Psoas muscle (tissue), 8 donors: ENCODE results near the gene HOXA6. TPM values are rescaled to one million over a fixed set of nuclear protein-coding genes. Genes with fewer than 3 reads are reported as not detected.

Source experiments
- ATAC-seq, 4 donors: fragments of 200-7000 bp; cut with Tn5 transposase; one replicate each; pipeline ENCODE4 v1.9.1; 2020; ENCODE audit warnings: moderate library complexity in 3 of 4, mild to moderate bottlenecking in 2 of 4
- DNase-seq, 2 donors: peaks; one replicate each; pipeline ENCODE4 v3.0.0-alpha.2; 2020
- H3K27ac ChIP-seq: fragments of 200-600 bp; one replicate; pipeline ENCODE4 v1.8.0; 2022
- H3K27me3 ChIP-seq, 3 donors: fragments of 200-600 bp in 1 of 3; one replicate each; pipeline versions ENCODE4 v1.6.1 to v1.8.0; 2013 to 2022; ENCODE audit warnings: low read length in 2 of 3, mild to moderate bottlenecking in 2 of 3, moderate library complexity in 1 of 3; ENCODE audit not compliant: insufficient read depth in 3 of 3
- H3K36me3 ChIP-seq, 2 donors: fragments of 200-600 bp in 1 of 2; one replicate each; pipeline versions ENCODE4 v1.6.1 to v1.8.0; 2013 to 2022; ENCODE audit warnings: low read depth in 1 of 2, mild to moderate bottlenecking in 1 of 2, moderate library complexity in 1 of 2; ENCODE audit not compliant: insufficient read depth in 1 of 2
- H3K4me1 ChIP-seq: fragments of 200-600 bp; one replicate; pipeline ENCODE4 v1.8.0; 2022
- H3K4me3 ChIP-seq: fragments of 200-600 bp; one replicate; pipeline ENCODE4 v1.8.0; 2022; ENCODE audit warnings: mild to moderate bottlenecking
- H3K9me3 ChIP-seq: fragments of 200-600 bp; one replicate; pipeline ENCODE4 v1.8.0; 2022
- CTCF ChIP-seq: fragments of 200-600 bp; IDR thresholded peaks from one replicate; pipeline ENCODE4 v1.8.0; 2022; ENCODE audit warnings: antibody characterized with exemption
- WGBS, 3 donors: extraction: QIAGEN DNeasy Blood & Tissue Kit; methylation state at CpG; one replicate each; pipeline versions ENCODE4 v1.1.6 to v1.1.7; 2013; 5-methylcytosine and 5-hydroxymethylcytosine counted together
- intact Hi-C, 2 donors: fragments of 100-400 bp; cut with DNase I; formaldehyde crosslinking; loops; one replicate each; pipeline versions ENCODE4 v1.11.0 to v1.14.2; 2022
- polyA plus RNA-seq, 3 donors: library from polyadenylated mRNA; stranded (reverse); fragments of 200-250 nt; gene quantifications; one replicate each; pipeline ENCODE4 v1.2.3, GENCODE V29; 2013
- total RNA-seq, 4 donors: library from RNA; stranded (reverse); fragmentation: NEBNext Ultra II Directional in 2 of 4; extraction: Animal tissue kit (Norgen Biotek cat#: 25700) in 2 of 4; gene quantifications; one replicate each; pipeline versions ENCODE4 v1.2.1 to v1.2.4, GENCODE V29; 2021 to 2023
- donor health status: healthy with polysubstance abuse.
- donor health status: DM: no; HTN: no; CAD: no; lungs with moderate emphysema.
- donor health status: Bipolar disorder and iron deficiency.
- donor health status: healthy.
- donor health status: DM: yes; HTN: yes; CAD: no.
- donor health status: DM: no; HTN: no; CAD: no.
- donor health status: DM: no; HTN: no; CAD: no.
- donor health status: DM: yes; HTN: yes; CAD: no.

Gene HOXA6
- total and polyA plus RNA-seq, 7 donors, result 0.64 to 3.7 (median 2.9) TPM

GRCh38 chr7:27148756-27149641, 1.4 kb upstream of the HOXA6 start:
- intact Hi-C loops, result loop anchor here in 1 of 2 donors (10.0 kb wide), 1 partner anchor 754 kb away; no protein-coding TSS in a partner anchor
- no peak for ATAC-seq
- Histone ChIP-seq H3K36me3 (peaks cover 0 to 19% of the 10 kb centered on the region in 2 donors), H3K27ac (peak overlapping the region; percentile 84), H3K9me3 (no peaks in the 10 kb centered on the region), H3K27me3 (no peaks in the 10 kb centered on the region), H3K4me3 (peak overlapping the region; percentile 75), H3K4me1 (peaks cover 29% of the 10 kb centered on the region)
- WGBS, 3 donors, result 7 to 18% (median 9%) methylated on average over 30 of the region's 30 CpGs
- DNase-seq, result peak in 1 of 2 donors; percentile 59
- TF ChIP-seq CTCF, result no peak

- no peak for TF ChIP-seq CTCF
- 4 to 10% (median 4%) methylated on average over 27 to 28 of the region's 28 CpGs for WGBS, 3 donors
- peak in 3 of 4 donors; percentile 4 to 29 (median 17) for ATAC-seq
- peaks cover 29% of the 10 kb centered on the region for H3K4me1 ChIP-seq
- intact Hi-C loops, result loop anchor here in 1 of 2 donors (10.0 kb wide), 1 partner anchor 753 kb away; no protein-coding TSS in a partner anchor
- peak overlapping the region; percentile 75 for H3K4me3 ChIP-seq
- H3K27ac ChIP-seq, result peak overlapping the region; percentile 84
- H3K27me3 ChIP-seq, result no peaks in the 10 kb centered on the region
- H3K36me3 ChIP-seq, result peaks cover 0 to 26% of the 10 kb centered on the region in 2 donors
- H3K9me3 ChIP-seq, result no peaks in the 10 kb centered on the region
- peak; percentile 44 to 82 for DNase-seq
Observed at GRCh38 chr7:27148031-27148755, 619 bp upstream of the HOXA6 start.

- H3K4me3 ChIP-seq, result peak overlapping the region; percentile 75
- ATAC-seq, result peak in 2 of 4 donors; percentile 29 to 33
- peaks cover 23% of the 10 kb centered on the region for H3K4me1 ChIP-seq
- peaks cover 0 to 33% of the 10 kb centered on the region in 2 donors for H3K36me3 ChIP-seq
- no peaks in the 10 kb centered on the region for H3K9me3 ChIP-seq
- no peak for TF ChIP-seq CTCF
- no peaks in the 10 kb centered on the region for H3K27me3 ChIP-seq
- intact Hi-C loops, result loop anchor here in 1 of 2 donors (10.0 kb wide), 1 partner anchor 752 kb away; no protein-coding TSS in a partner anchor
- peak overlapping the region; percentile 84 for H3K27ac ChIP-seq
- 48 to 64% (median 53%) methylated on average over 5 of the region's 5 CpGs for WGBS, 3 donors
- peak in 1 of 2 donors; percentile 71 for DNase-seq
Observed at GRCh38 chr7:27146491-27147198, 929 bp downstream of the HOXA6 start.

GRCh38 chr7:27145914-27146412, 1.6 kb downstream of the HOXA6 start:
- TF ChIP-seq CTCF, result no peak
- ATAC-seq (no peak), DNase-seq (no peak)
- H3K27me3 ChIP-seq, result no peaks in the 10 kb centered on the region
- peak overlapping the region; percentile 11 for H3K4me3 ChIP-seq
- H3K9me3 ChIP-seq, result no peaks in the 10 kb centered on the region
- H3K36me3 ChIP-seq, result peaks cover 0 to 37% of the 10 kb centered on the region in 2 donors
- peak overlapping the region; percentile 84 for H3K27ac ChIP-seq
- 85 to 87% (median 85%) methylated on average over 11 of the region's 11 CpGs for WGBS, 3 donors
- H3K4me1 ChIP-seq, result peaks cover 23% of the 10 kb centered on the region
- intact Hi-C loops, result loop anchor here in 1 of 2 donors (10.0 kb wide), 1 partner anchor 751 kb away; no protein-coding TSS in a partner anchor
